ENCODE measurements around the gene TNFRSF19. TPM values are rescaled to one million over a fixed set of nuclear protein-coding genes. Genes with fewer than 3 reads are reported as not detected.

The TNFRSF19 gene
- polyA plus RNA-seq, 3 donors: 0.73 to 2.1 (median 1.4) TPM

DNA sequence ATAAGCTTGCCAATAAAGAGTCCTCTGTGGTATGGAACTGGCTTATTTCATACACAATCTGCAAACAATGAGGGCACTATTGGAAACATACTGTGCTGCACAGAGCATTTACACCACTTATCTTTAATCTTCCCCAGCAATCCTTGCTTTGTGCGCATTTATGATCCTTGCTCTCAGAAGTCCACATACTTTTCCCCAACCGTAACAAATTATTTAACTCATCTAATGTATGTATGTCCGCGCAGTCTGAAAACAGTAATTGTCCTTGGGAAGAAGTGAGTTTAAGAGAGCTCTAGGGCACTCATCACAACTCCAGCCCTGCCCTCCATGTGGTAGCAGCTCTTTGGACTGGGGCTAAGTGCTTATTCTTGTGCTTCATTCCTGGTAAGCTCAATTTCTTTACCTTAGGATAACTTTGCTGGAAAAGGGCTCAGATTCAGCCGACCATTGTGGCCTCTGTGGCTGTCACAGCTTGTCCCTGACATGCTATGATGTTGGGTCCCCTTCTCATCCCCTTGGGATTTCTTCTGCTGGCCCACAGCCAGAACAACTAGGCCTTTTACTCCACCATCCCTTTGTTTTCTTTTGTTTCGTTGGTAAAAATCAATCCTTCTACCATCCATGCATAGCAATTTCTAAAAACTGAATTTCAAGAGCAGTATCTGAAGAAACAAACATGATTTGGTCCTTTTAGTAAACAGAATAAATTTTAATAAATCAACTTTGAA lies 152.7 kb downstream of the TNFRSF19 start:
- H3K27ac ChIP-seq (ENCODE audit: low read depth, low read length): no peak overlapping the region
- WGBS, 3 donors: 87 to 88% (median 87%) methylated on average over 6 of the region's 6 CpGs

- no peak overlapping the region for H3K27ac ChIP-seq (ENCODE audit: low read depth, low read length)
- 21 to 53% (median 22%) methylated on average over 1 of the region's 1 CpG for WGBS, 3 donors
Measured at GRCh38 chr13:23723471-23723870, 153.3 kb downstream of the TNFRSF19 start.

DNA sequence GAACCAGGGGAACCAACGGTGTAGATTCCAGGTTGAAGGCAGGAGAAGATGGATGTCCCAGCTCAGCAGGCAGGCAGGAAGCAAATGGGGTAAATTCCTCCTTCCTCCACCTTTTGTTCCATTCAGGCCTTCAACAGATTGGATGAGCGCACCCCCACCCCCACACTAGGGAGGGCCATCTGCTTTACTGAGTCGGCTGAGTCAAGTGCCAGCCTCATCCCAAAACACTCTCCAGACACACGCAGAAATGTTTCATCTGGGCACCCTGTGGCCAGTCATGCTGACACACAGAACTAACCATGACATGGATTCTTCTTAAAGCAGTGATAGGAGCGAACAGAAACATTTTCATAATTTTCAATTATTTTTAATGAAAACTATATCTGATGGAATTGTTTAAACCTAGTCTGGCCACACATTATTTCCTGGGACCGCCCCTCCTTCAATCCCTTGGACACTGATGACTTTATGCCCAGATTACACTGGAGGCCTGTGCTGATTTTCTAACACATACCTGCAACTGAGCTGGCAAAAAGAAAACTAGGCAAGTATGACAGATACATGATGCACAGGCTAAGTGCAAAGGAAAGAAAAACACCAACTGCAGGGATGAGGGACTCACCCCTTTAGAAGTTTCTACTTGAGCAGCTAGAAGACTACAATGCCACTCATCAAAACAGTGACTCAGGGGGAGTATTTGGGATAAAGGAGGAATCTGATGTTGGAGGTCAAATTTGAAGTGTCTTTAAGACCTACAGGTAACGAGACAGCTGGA lies 154.2 kb downstream of the TNFRSF19 start:
- WGBS, 3 donors: 86 to 92% (median 92%) methylated on average over 7 of the region's 7 CpGs
- no peak overlapping the region for H3K27ac ChIP-seq (ENCODE audit: low read depth, low read length)

Other genes starting within 250 kb of the TNFRSF19 start
- gene SACS, start 136.7 kb upstream of the TNFRSF19 start, polyA plus RNA-seq: 1 to 10 TPM; 1.7 to 4.3 (median 2.9) TPM